GM12872 (cell line): ENCODE results near the gene GKN2.

ENCODE experiments used
- CTCF ChIP-seq: IDR thresholded peaks from 3 replicates; pipeline ENCODE4 v1.5.1; 2011; ENCODE audit warnings: low read depth, mild to moderate bottlenecking, low read length, moderate library complexity; ENCODE audit not compliant: insufficient read depth

GKN2 gene

GRCh38 chr2:68901561-68901960 is 51.1 kb downstream of the GKN2 start:
- no peak for TF ChIP-seq CTCF

- peak; percentile 48; the same call in 2 of the 3 replicates for TF ChIP-seq CTCF
Measured at GRCh38 chr2:68901199-68901514, 51.5 kb downstream of the GKN2 start.

- TF ChIP-seq CTCF: no peak
Measured at GRCh38 chr2:68900496-68901198, 52.0 kb downstream of the GKN2 start.
